IMR-90 (cell line): Measurements from ENCODE around the gene METAP2. TPM values are rescaled to one million over a fixed set of nuclear protein-coding genes. Genes with fewer than 3 reads are reported as not detected.

Source experiments
- ATAC-seq: fragments of 200-7000 bp; cut with Tn5 transposase; 2 replicates; pipeline ENCODE4 v1.9.1; 2020; ENCODE audit warnings: low read depth, mild to moderate bottlenecking, moderate library complexity
- BruUV-seq: library from RNA; stranded (reverse); fragments of 400-500 nt; replicated peaks from 2 replicates; lab custom pipeline; 2021; lab: Mats Ljungman, UMichigan
- CTCF ChIA-PET: fragments of 300-600 bp; formaldehyde crosslinking; extraction: SDS; loops from one replicate; lab custom pipeline; 2021; ENCODE audit warnings: antibody characterized with exemption; lab: Yijun Ruan, JAX
- POLR2A ChIA-PET: fragments of 300-600 bp; sonication (Branson Sonifier 250); formaldehyde crosslinking; loops from one replicate; lab custom pipeline; 2022; ENCODE audit warnings: antibody characterized with exemption; ENCODE audit not compliant: unreplicated experiment; lab: Charles Lee
- DNase-seq: peaks from one replicate; pipeline ENCODE4 v3.0.0; 2013
- H2AFZ ChIP-seq: replicated peaks from 2 replicates; pipeline ENCODE3; 2013; ENCODE audit warnings: low read length, mild to moderate bottlenecking; ENCODE audit not compliant: poor library complexity
- H2AK5ac ChIP-seq: 2 replicates; pipeline ENCODE4 v1.6.1; 2013; ENCODE audit warnings: low read depth, low read length, inconsistent platforms
- H2AK9ac ChIP-seq: replicated peaks from 2 replicates; pipeline ENCODE3; 2013; ENCODE audit warnings: mild to moderate bottlenecking, low read depth, low read length, moderate library complexity; ENCODE audit not compliant: poor library complexity
- H2BK120ac ChIP-seq: 2 replicates; pipeline ENCODE4 v1.6.1; 2013; ENCODE audit warnings: low read depth, low read length, inconsistent platforms
- H2BK15ac ChIP-seq: 3 replicates; pipeline ENCODE4 v1.6.1; 2013; ENCODE audit warnings: low read depth, low read length, inconsistent platforms
- H2BK20ac ChIP-seq: 2 replicates; pipeline ENCODE4 v1.6.1; 2013; ENCODE audit warnings: low read depth, mild to moderate bottlenecking, inconsistent platforms, low read length, moderate library complexity
- H2BK5ac ChIP-seq: 2 replicates; pipeline ENCODE4 v1.6.1; 2013; ENCODE audit warnings: mild to moderate bottlenecking, low read depth, low read length, inconsistent platforms; ENCODE audit not compliant: poor library complexity, severe bottlenecking
- H3K14ac ChIP-seq: replicated peaks from 2 replicates; pipeline ENCODE4 v1.6.1; 2013; ENCODE audit warnings: low read depth, low read length, inconsistent platforms
- H3K18ac ChIP-seq: 2 replicates; pipeline ENCODE4 v1.6.1; 2013; ENCODE audit warnings: low read depth, low read length, control low read depth
- H3K23ac ChIP-seq: 2 replicates; pipeline ENCODE4 v1.6.1; 2013; ENCODE audit warnings: low read depth, low read length, inconsistent platforms
- H3K27ac ChIP-seq: 2 replicates; pipeline ENCODE4 v1.5.1; 2013; ENCODE audit warnings: mild to moderate bottlenecking, control low read depth, low read length; ENCODE audit not compliant: insufficient read depth
- H3K27me3 ChIP-seq: 2 replicates; pipeline ENCODE4 v1.6.1; 2013; ENCODE audit warnings: low read length; ENCODE audit not compliant: control insufficient read depth, insufficient read depth
- H3K36me3 ChIP-seq: 2 replicates; pipeline ENCODE4 v1.6.1; 2013; ENCODE audit warnings: low read length, mixed read lengths; ENCODE audit not compliant: control insufficient read depth, insufficient read depth
- H3K4ac ChIP-seq: 2 replicates; pipeline ENCODE4 v1.6.1; 2013; ENCODE audit warnings: low read depth, low read length, inconsistent platforms
- H3K4me1 ChIP-seq: 2 replicates; pipeline ENCODE4 v1.6.1; 2013; ENCODE audit warnings: low read length, mixed read lengths; ENCODE audit not compliant: control insufficient read depth, insufficient read depth
- H3K4me2 ChIP-seq: 2 replicates; pipeline ENCODE4 v1.6.1; 2013; ENCODE audit warnings: low read depth, mild to moderate bottlenecking, control low read depth, low read length, moderate library complexity
- H3K4me3 ChIP-seq: 2 replicates; pipeline ENCODE4 v1.5.1; 2013; ENCODE audit warnings: low read depth, mild to moderate bottlenecking, control low read depth, low read length, moderate library complexity; ENCODE audit not compliant: insufficient read depth
- H3K56ac ChIP-seq: 2 replicates; pipeline ENCODE4 v1.6.1; 2013; ENCODE audit warnings: low read length, inconsistent platforms; ENCODE audit not compliant: insufficient read depth; ENCODE audit errors: extremely low read depth
- H3K79me1 ChIP-seq, 2 experiments: 2 replicates each; pipeline ENCODE4 v1.6.1; 2013; ENCODE audit warnings: low read length in 2 of 2, inconsistent platforms in 1 of 2, low read depth in 1 of 2
- H3K9ac ChIP-seq: 2 replicates; pipeline ENCODE4 v1.6.1; 2013; ENCODE audit warnings: low read depth, low read length, control low read depth
- H3K9me1 ChIP-seq: 2 replicates; pipeline ENCODE4 v1.6.1; 2013; ENCODE audit warnings: low read length, inconsistent platforms; ENCODE audit not compliant: insufficient read depth
- H3K9me3 ChIP-seq: 2 replicates; pipeline ENCODE4 v1.6.1; 2013; ENCODE audit warnings: low read length; ENCODE audit not compliant: control insufficient read depth, insufficient read depth
- H4K20me1 ChIP-seq: 2 replicates; pipeline ENCODE4 v1.6.1; 2013; ENCODE audit warnings: low read length, inconsistent platforms; ENCODE audit not compliant: insufficient read depth
- H4K5ac ChIP-seq: 2 replicates; pipeline ENCODE4 v1.6.1; 2013; ENCODE audit warnings: mild to moderate bottlenecking, low read depth, low read length, control low read depth
- H4K8ac ChIP-seq, 2 experiments: 2 replicates each; pipeline ENCODE4 v1.6.1; 2013; ENCODE audit warnings: low read depth in 2 of 2, low read length in 2 of 2, control low read depth in 1 of 2, inconsistent platforms in 1 of 2
- H4K91ac ChIP-seq: 2 replicates; pipeline ENCODE4 v1.6.1; 2013; ENCODE audit warnings: low read depth, low read length, inconsistent platforms; ENCODE audit not compliant: insufficient read depth
- BHLHE40 ChIP-seq: fragments of 150-350 bp; IDR thresholded peaks from 2 replicates; pipeline ENCODE4 v1.6.1; 2016; ENCODE audit warnings: mild to moderate bottlenecking, low read depth, low read length
- CEBPB ChIP-seq: IDR thresholded peaks from 2 replicates; pipeline ENCODE4 v1.6.1; 2012; ENCODE audit warnings: low read depth, low read length, improper control_type of control experiment
- FOS ChIP-seq: fragments of 150-350 bp; IDR thresholded peaks from 2 replicates; pipeline ENCODE4 v1.6.1; 2016; ENCODE audit warnings: low read depth, low read length
- MXI1 ChIP-seq: IDR thresholded peaks from 2 replicates; pipeline ENCODE4 v1.6.1; 2012; ENCODE audit warnings: low read depth, mild to moderate bottlenecking, low read length, moderate library complexity, borderline replicate concordance
- NFE2L2 ChIP-seq: fragments of 150-350 bp; IDR thresholded peaks from 2 replicates; pipeline ENCODE4 v1.6.1; 2016; ENCODE audit warnings: low read depth, mild to moderate bottlenecking, low read length
- RAD21 ChIP-seq: IDR thresholded peaks from 2 replicates; pipeline ENCODE4 v1.6.1; 2012; ENCODE audit warnings: low read length, improper control_type of control experiment
- RCOR1 ChIP-seq: IDR thresholded peaks from 2 replicates; pipeline ENCODE4 v1.6.1; 2012; ENCODE audit warnings: mild to moderate bottlenecking, low read length, improper control_type of control experiment; ENCODE audit not compliant: insufficient replicate concordance
- SMC3 ChIP-seq: fragments of 150-350 bp; IDR thresholded peaks from 2 replicates; pipeline ENCODE4 v1.6.1; 2016; ENCODE audit warnings: low read depth, mild to moderate bottlenecking, antibody characterized with exemption, low read length, moderate library complexity
- WGBS, 2 experiments: methylation state at CpG; one replicate each; pipeline versions ENCODE4 v1.1.5 to v1.1.7; 2013; ENCODE audit warnings: missing lambda C conversion rate in 2 of 2; ENCODE audit not compliant: insufficient read length in 1 of 2; ENCODE audit errors: extremely low coverage in 2 of 2; 5-methylcytosine and 5-hydroxymethylcytosine counted together
- dilution Hi-C: fragments of 300-500 bp; cut with HindIII; formaldehyde crosslinking; loops from one replicate; pipeline ENCODE4 v1.14.3; 2018; ENCODE audit warnings: low sequenced_read_pairs; ENCODE audit not compliant: unreplicated experiment
- in situ Hi-C: fragments of 300-500 bp; cut with MboI; formaldehyde crosslinking; loops from 3 replicates; pipeline ENCODE4 v1.14.3; 2019; ENCODE audit warnings: low sequenced_read_pairs, inconsistent platforms, mixed read lengths
- intact Hi-C: fragments of 100-400 bp; cut with micrococcal nuclease; formaldehyde crosslinking; loops from 2 replicates; pipeline ENCODE4 v1.10.0; 2022
- polyA plus RNA-seq, 3 experiments: library from polyadenylated mRNA; depleted of rRNA; stranded (reverse); fragments of >200 nt; gene quantifications; 2 replicates each; pipeline ENCODE4 v1.2.3, GENCODE V29; 2012; ENCODE audit warnings: low replicate concordance in 1 of 3
- total RNA-seq: library from RNA; depleted of rRNA; stranded (reverse); fragments of >200 nt; gene quantifications from 2 replicates; pipeline ENCODE4 v1.2.3, GENCODE V29; 2012
- TF ChIP-seq, protein P1 (sequence below): fragments of 150-350 bp; IDR thresholded peaks from 2 replicates; pipeline ENCODE4 v1.6.1; 2017; ENCODE audit warnings: mild to moderate bottlenecking, antibody characterized with exemption, low read length, low read depth
- TF ChIP-seq, protein P2 (sequence below): conservative IDR thresholded peaks from 2 replicates; pipeline ENCODE4 v1.5.1; 2012; ENCODE audit warnings: mild to moderate bottlenecking, low read depth, low read length, improper control_type of control experiment

METAP2 gene
- total and polyA plus RNA-seq, 2 of the 4 experiments (the other 2 are of a cell fraction), result 62.5 to 72.9 TPM

DNA sequence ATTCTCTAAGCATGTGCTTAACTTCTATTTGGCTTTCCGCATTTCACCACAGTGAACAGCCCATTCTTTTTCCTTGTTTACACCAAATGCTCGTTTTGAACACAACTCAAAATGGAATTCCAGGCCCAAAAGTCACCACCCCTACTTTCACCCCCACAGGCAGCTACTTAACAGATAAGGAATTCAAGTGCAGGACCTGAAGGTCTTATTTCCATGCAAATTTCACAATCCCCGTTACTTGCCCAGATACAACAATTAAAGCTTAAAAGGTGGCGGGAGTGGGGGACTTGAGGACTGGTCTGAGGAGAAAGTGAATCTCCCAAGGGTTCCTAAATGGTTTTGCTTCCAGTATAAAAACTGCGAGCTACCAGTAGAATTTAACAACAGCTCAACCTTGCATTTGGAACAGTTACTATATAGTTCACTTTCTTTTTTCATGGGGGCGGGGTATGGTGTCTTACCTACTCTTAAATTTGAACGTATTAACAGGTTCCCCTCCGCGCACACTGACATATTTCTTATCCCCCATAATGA is 73.6 kb downstream of the METAP2 start:
- H2AFZ ChIP-seq, result peak overlapping the region; percentile 98
- H3K27ac ChIP-seq, result peak overlapping the region; percentile 97
- POLR2A ChIA-PET, result interaction anchor here (1.2 kb wide), 1 partner anchor 74 kb away, joined by 3 read pairs; no protein-coding TSS in a partner anchor
- peak overlapping the region; percentile 68 for H2AK9ac ChIP-seq
- TF ChIP-seq CEBPB, result peak; percentile 89
- 0 out of 2 replicates have a peak, but pooled peaks have one; percentile 8 for TF ChIP-seq FOS
- TF ChIP-seq BHLHE40, result peak; percentile 33; the same call in 1 of the 2 replicates
- TF ChIP-seq RAD21, result no peak
- TF ChIP-seq, protein P1, sequence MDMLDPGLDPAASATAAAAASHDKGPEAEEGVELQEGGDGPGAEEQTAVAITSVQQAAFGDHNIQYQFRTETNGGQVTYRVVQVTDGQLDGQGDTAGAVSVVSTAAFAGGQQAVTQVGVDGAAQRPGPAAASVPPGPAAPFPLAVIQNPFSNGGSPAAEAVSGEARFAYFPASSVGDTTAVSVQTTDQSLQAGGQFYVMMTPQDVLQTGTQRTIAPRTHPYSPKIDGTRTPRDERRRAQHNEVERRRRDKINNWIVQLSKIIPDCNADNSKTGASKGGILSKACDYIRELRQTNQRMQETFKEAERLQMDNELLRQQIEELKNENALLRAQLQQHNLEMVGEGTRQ, result no peak
- TF ChIP-seq, protein P2, sequence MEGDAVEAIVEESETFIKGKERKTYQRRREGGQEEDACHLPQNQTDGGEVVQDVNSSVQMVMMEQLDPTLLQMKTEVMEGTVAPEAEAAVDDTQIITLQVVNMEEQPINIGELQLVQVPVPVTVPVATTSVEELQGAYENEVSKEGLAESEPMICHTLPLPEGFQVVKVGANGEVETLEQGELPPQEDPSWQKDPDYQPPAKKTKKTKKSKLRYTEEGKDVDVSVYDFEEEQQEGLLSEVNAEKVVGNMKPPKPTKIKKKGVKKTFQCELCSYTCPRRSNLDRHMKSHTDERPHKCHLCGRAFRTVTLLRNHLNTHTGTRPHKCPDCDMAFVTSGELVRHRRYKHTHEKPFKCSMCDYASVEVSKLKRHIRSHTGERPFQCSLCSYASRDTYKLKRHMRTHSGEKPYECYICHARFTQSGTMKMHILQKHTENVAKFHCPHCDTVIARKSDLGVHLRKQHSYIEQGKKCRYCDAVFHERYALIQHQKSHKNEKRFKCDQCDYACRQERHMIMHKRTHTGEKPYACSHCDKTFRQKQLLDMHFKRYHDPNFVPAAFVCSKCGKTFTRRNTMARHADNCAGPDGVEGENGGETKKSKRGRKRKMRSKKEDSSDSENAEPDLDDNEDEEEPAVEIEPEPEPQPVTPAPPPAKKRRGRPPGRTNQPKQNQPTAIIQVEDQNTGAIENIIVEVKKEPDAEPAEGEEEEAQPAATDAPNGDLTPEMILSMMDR, result no peak
- TF ChIP-seq RCOR1, result peak; percentile 56
- TF ChIP-seq SMC3, result no peak
- TF ChIP-seq NFE2L2, result no peak
- 0 out of 2 replicates have a peak, but pooled peaks have one; percentile 51 for TF ChIP-seq MXI1
- peak overlapping the region; percentile 86 for H3K4me2 ChIP-seq
- H2BK20ac ChIP-seq, result peak overlapping the region; percentile 67
- H3K4me3 ChIP-seq, result peak overlapping the region; percentile 58
- CTCF ChIA-PET, result interaction anchor here (0.7 to 1.9 kb wide), 3 partner anchors 13 to 212 kb away, joined by 3 to 6 read pairs (median 5); no protein-coding TSS in a partner anchor
- H4K5ac ChIP-seq, result peak overlapping the region; percentile 86
- peak overlapping the region; percentile 90 for H4K91ac ChIP-seq
- DNase-seq (peak; percentile 96), ATAC-seq (peak; percentile 47)
- no peaks in the 10 kb centered on the region for H3K27me3 ChIP-seq
- H2BK15ac ChIP-seq, result 0 out of 3 replicates have a peak overlapping the region, but pooled peaks have one; percentile 38
- peak overlapping the region; percentile 86 for H3K23ac ChIP-seq
- H3K4ac ChIP-seq, result peak overlapping the region; percentile 80
- peak overlapping the region; percentile 78 for H3K14ac ChIP-seq
- H3K79me1 ChIP-seq, result peaks cover 15 to 30% of the 10 kb centered on the region in 2 experiments
- H4K8ac ChIP-seq, result peak overlapping the region; percentile 54 to 94
- 0% methylated on average over 2 of the region's 9 CpGs; no CpG with 5 or more reads in 1 of the 2 experiments for WGBS, 2 experiments
- peak overlapping the region; percentile 97 for H2BK5ac ChIP-seq
- in situ Hi-C loops (no loop called here), dilution Hi-C loops (no loop called here), intact Hi-C loops (no loop called here)
- BruUV-seq, result no TSS peak
- H3K4me1 ChIP-seq, result peaks cover 10% of the 10 kb centered on the region; the same call in 1 of the 2 replicates
- no peaks in the 10 kb centered on the region; the same call in 1 of the 2 replicates for H3K9me1 ChIP-seq
- H3K18ac ChIP-seq, result peak overlapping the region; percentile 94
- peak overlapping the region; percentile 87 for H3K9ac ChIP-seq
- H3K36me3 ChIP-seq, result no peaks in the 10 kb centered on the region
- H4K20me1 ChIP-seq, result no peaks in the 10 kb centered on the region
- peaks cover 7% of the 10 kb centered on the region for H3K9me3 ChIP-seq
- H2AK5ac ChIP-seq, result peak overlapping the region; percentile 46
- H3K56ac ChIP-seq, result peak overlapping the region; percentile 92
- H2BK120ac ChIP-seq, result peak overlapping the region; percentile 93
